Neural progenitor cell (in vitro differentiated cells): ENCODE data around the gene EFNB2.

Experiments used
- EZH2 ChIP-seq: fragments of 200-600 bp; sonication (generic); IDR thresholded peaks from 2 replicates; pipeline ENCODE4 v1.6.1; 2017; ENCODE audit warnings: antibody characterized with exemption, mild to moderate bottlenecking, moderate library complexity
- EZH2phosphoT487 ChIP-seq: fragments of 200-600 bp; sonication (generic); IDR thresholded peaks from 2 replicates; pipeline ENCODE4 v1.6.1; 2017; ENCODE audit warnings: antibody characterized with exemption
- TF ChIP-seq, protein P1 (sequence below): fragments of 200-600 bp; sonication (generic); IDR thresholded peaks from 2 replicates; pipeline ENCODE4 v1.5.1; 2017; ENCODE audit warnings: antibody characterized with exemption, mild to moderate bottlenecking

GRCh38 chr13:106488686-106489085, 46.8 kb downstream of the EFNB2 start:
- TF ChIP-seq, protein P1, sequence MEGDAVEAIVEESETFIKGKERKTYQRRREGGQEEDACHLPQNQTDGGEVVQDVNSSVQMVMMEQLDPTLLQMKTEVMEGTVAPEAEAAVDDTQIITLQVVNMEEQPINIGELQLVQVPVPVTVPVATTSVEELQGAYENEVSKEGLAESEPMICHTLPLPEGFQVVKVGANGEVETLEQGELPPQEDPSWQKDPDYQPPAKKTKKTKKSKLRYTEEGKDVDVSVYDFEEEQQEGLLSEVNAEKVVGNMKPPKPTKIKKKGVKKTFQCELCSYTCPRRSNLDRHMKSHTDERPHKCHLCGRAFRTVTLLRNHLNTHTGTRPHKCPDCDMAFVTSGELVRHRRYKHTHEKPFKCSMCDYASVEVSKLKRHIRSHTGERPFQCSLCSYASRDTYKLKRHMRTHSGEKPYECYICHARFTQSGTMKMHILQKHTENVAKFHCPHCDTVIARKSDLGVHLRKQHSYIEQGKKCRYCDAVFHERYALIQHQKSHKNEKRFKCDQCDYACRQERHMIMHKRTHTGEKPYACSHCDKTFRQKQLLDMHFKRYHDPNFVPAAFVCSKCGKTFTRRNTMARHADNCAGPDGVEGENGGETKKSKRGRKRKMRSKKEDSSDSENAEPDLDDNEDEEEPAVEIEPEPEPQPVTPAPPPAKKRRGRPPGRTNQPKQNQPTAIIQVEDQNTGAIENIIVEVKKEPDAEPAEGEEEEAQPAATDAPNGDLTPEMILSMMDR, result no peak
- TF ChIP-seq EZH2 (no peak), EZH2phosphoT487 (no peak)
